Activated CD4-positive, CD25-positive, alpha-beta regulatory T cell (primary cell): ENCODE measurements around the gene ZNF835.
"Not testable (repeated sequence)": the region's sequence is repeated elsewhere in the genome, so short reads cannot be mapped to it uniquely, and the experiment has no call there.

Experiments
- DNase-seq, 4 experiments: peaks; one replicate each; lab custom pipeline; 2025; lab: John Stamatoyannopoulos, UW

ZNF835 gene

GRCh38 chr19:56671613-56671994, at the start of gene ZNF835:
Gene ZNF835 (minus strand): TSS chr19:56671757. CDS start chr19:56665198, 6,559 bp downstream.
- DNase-seq, result peak; percentile 49 to 73 (median 71)

- no peak for DNase-seq
Measured at GRCh38 chr19:56720281-56720680, 48.7 kb upstream of the ZNF835 start.

- no peak for DNase-seq
Measured at GRCh38 chr19:56718231-56718630, 46.7 kb upstream of the ZNF835 start.

- no peak for DNase-seq
Measured at GRCh38 chr19:56712611-56713276, 41.2 kb upstream of the ZNF835 start.

- DNase-seq, result no peak
Measured at GRCh38 chr19:56710437-56710836, 38.9 kb upstream of the ZNF835 start.

- no peak for DNase-seq
Measured at GRCh38 chr19:56707821-56708220, 36.3 kb upstream of the ZNF835 start.

- DNase-seq, result no peak
Measured at GRCh38 chr19:56705939-56706338, 34.4 kb upstream of the ZNF835 start.

- DNase-seq, result no peak
Measured at GRCh38 chr19:56701895-56702294, 30.3 kb upstream of the ZNF835 start.

- no peak for DNase-seq
Measured at GRCh38 chr19:56699552-56699951, 28.0 kb upstream of the ZNF835 start.

- no peak for DNase-seq
Measured at GRCh38 chr19:56692206-56692895, 20.8 kb upstream of the ZNF835 start.

- no peak for DNase-seq
Measured at GRCh38 chr19:56690670-56691069, 19.1 kb upstream of the ZNF835 start.

GRCh38 chr19:56689198-56689597, 17.6 kb upstream of the ZNF835 start:
- DNase-seq, result no peak

GRCh38 chr19:56687031-56687430, 15.5 kb upstream of the ZNF835 start:
- no peak for DNase-seq

GRCh38 chr19:56683116-56683515, 11.6 kb upstream of the ZNF835 start:
- DNase-seq, result no peak

GRCh38 chr19:56681702-56682101, 10.1 kb upstream of the ZNF835 start:
- DNase-seq, result no peak

- DNase-seq, result no peak
Measured at GRCh38 chr19:56678205-56678604, 6.6 kb upstream of the ZNF835 start.

- DNase-seq, result not testable (repeated sequence)
Measured at GRCh38 chr19:56672610-56673009, 1.1 kb upstream of the ZNF835 start.

GRCh38 chr19:56670961-56671612, 470 bp downstream of the ZNF835 start:
- DNase-seq, result no peak

- no peak for DNase-seq
Measured at GRCh38 chr19:56670401-56670960, 1.1 kb downstream of the ZNF835 start.

GRCh38 chr19:56668676-56669075, 2.9 kb downstream of the ZNF835 start:
- DNase-seq, result no peak

GRCh38 chr19:56667311-56667870, 4.2 kb downstream of the ZNF835 start:
- no peak for DNase-seq

- no peak for DNase-seq
Measured at GRCh38 chr19:56664511-56664910, 7.0 kb downstream of the ZNF835 start.
